K562 (cell line): Measurements from ENCODE around the gene CST4. TPM values are rescaled to one million over a fixed set of nuclear protein-coding genes. Genes with fewer than 3 reads are reported as not detected.

ENCODE experiments used
- ATAC-seq: fragments of 200-7000 bp; cut with Tn5 transposase; 3 replicates; pipeline ENCODE4 v1.9.1; 2020; ENCODE audit warnings: moderate library complexity
- BruUV-seq: library from RNA; stranded (reverse); fragments of 400-500 nt; replicated peaks from 2 replicates; lab custom pipeline; 2021; lab: Mats Ljungman, UMichigan
- CTCF ChIA-PET: fragments of 300-600 bp; formaldehyde crosslinking; extraction: SDS; loops from one replicate; lab custom pipeline; 2021; ENCODE audit warnings: low intra/inter-chr PET ratio; lab: Yijun Ruan, JAX
- POLR2A ChIA-PET: fragments of 300-600, 350-650 bp; sonication (Branson Sonifier 250); formaldehyde crosslinking; extraction: SDS; loops from one replicate; lab custom pipeline; 2021; ENCODE audit warnings: antibody characterized with exemption, inconsistent platforms; lab: Yijun Ruan, JAX
- DNase-seq, 4 experiments: peaks; one replicate each; pipeline versions ENCODE4 v3.0.0 to v3.0.0-alpha.2; 2011 to 2018; ENCODE audit warnings: low spot score in 3 of 4, mixed read lengths in 3 of 4; ENCODE audit errors: extremely low read depth in 1 of 4
- FAIRE-seq: peaks from 2 replicates; lab custom pipeline; 2011; peaks lifted over from hg19 to GRCh38; lab: Jason Lieb, UNC
- H2AFZ ChIP-seq: 2 replicates; pipeline ENCODE4 v1.6.0; 2011; ENCODE audit warnings: low read depth, low read length, control low read depth, inconsistent platforms
- H3K27ac ChIP-seq: fragments of 200-600 bp; 3 replicates; pipeline ENCODE4 v1.8.0; 2011; ENCODE audit warnings: low read depth, mild to moderate bottlenecking, control low read depth, inconsistent platforms, low read length, moderate library complexity, mixed read lengths; ENCODE audit errors: extremely low read depth
- H3K27me3 ChIP-seq, 2 experiments: fragments of 300-600 bp in 1 of 2; 2 replicates in 1 of 2; 3 replicates in 1 of 2; pipeline versions ENCODE4 v1.6.0 to v1.8.0; 2011; ENCODE audit warnings: inconsistent platforms in 2 of 2, low read length in 2 of 2, mild to moderate bottlenecking in 1 of 2, mixed read lengths in 1 of 2, moderate library complexity in 1 of 2; ENCODE audit not compliant: control insufficient read depth in 2 of 2, insufficient read depth in 2 of 2
- H3K36me3 ChIP-seq: fragments of 300-600 bp; 3 replicates; pipeline ENCODE4 v1.8.0; 2011; ENCODE audit warnings: mild to moderate bottlenecking, low read length, inconsistent platforms; ENCODE audit not compliant: control insufficient read depth, insufficient read depth
- H3K4me1 ChIP-seq, 2 experiments: fragments of 200-600 bp in 1 of 2; replicated peaks in 1 of 2; 2 replicates in 1 of 2; 3 replicates in 1 of 2; pipeline versions ENCODE4 v1.5.1 to v1.8.0; 2011; ENCODE audit warnings: inconsistent platforms in 2 of 2, low read length in 2 of 2, mild to moderate bottlenecking in 1 of 2, mixed read lengths in 1 of 2, moderate library complexity in 1 of 2; ENCODE audit not compliant: control insufficient read depth in 2 of 2, insufficient read depth in 2 of 2
- H3K4me2 ChIP-seq: 2 replicates; pipeline ENCODE4 v1.6.1; 2011; ENCODE audit warnings: low read length, control low read depth, inconsistent platforms, mixed read lengths; ENCODE audit not compliant: insufficient read depth
- H3K4me3 ChIP-seq: fragments of 200-600 bp; sonication (generic), shearing (Covaris generic); 2 replicates; pipeline ENCODE4 v1.5.1; 2016; ENCODE audit warnings: control low read depth, inconsistent platforms
- H3K79me2 ChIP-seq: fragments of 200-600 bp; 3 replicates; pipeline ENCODE4 v1.8.0; 2011; ENCODE audit warnings: low read length, inconsistent platforms; ENCODE audit not compliant: control insufficient read depth, insufficient read depth
- H3K9ac ChIP-seq, 2 experiments: 2 replicates each; pipeline versions ENCODE4 v1.6.0 to v1.6.1; 2011; ENCODE audit warnings: low read depth in 2 of 2, low read length in 2 of 2, control low read depth in 1 of 2, inconsistent platforms in 1 of 2, mild to moderate bottlenecking in 1 of 2, mixed read lengths in 1 of 2; ENCODE audit not compliant: insufficient read depth in 1 of 2
- H3K9me1 ChIP-seq: one replicate; pipeline ENCODE4 v1.6.0; 2011; ENCODE audit warnings: inconsistent platforms, mild to moderate bottlenecking, low read length, moderate library complexity; ENCODE audit not compliant: control insufficient read depth, insufficient read depth
- H3K9me3 ChIP-seq: replicated peaks from 2 replicates; pipeline ENCODE4 v1.5.1; 2011; ENCODE audit warnings: low read depth, low read length, inconsistent platforms; ENCODE audit not compliant: control insufficient read depth, insufficient read depth
- H4K20me1 ChIP-seq: replicated peaks from 2 replicates; pipeline ENCODE4 v1.6.1; 2011; ENCODE audit warnings: low read length, inconsistent platforms, mixed read lengths; ENCODE audit not compliant: control insufficient read depth, insufficient read depth
- EGR1 ChIP-seq: fragments of 450-650 bp; conservative IDR thresholded peaks from 2 replicates; pipeline ENCODE4 v1.6.1; 2017; ENCODE audit warnings: mild to moderate bottlenecking
- NFIX ChIP-seq: fragments of 250-450 bp; sonication (Bioruptor Pico); IDR thresholded peaks from 2 replicates; pipeline ENCODE4 v1.4.0; 2020; ENCODE audit warnings: low read depth, mild to moderate bottlenecking, moderate library complexity
- ZNF12 ChIP-seq: sonication (generic); formaldehyde crosslinking; IDR thresholded peaks from 2 replicates; pipeline ENCODE4 v1.4.0; 2020; ENCODE audit warnings: mild to moderate bottlenecking, missing genetic modification reagents
- ZNF165 ChIP-seq: fragments of 250-450 bp; sonication (Bioruptor Pico); IDR thresholded peaks from 2 replicates; pipeline ENCODE4 v1.4.0; 2020; ENCODE audit warnings: borderline replicate concordance
- ZNF197 ChIP-seq: fragments of 200-800 bp; sonication (Bioruptor generic); IDR thresholded peaks from 2 replicates; pipeline ENCODE4 v1.6.1; 2016; ENCODE audit warnings: low read depth, missing genetic modification characterization, missing compliant biosample characterization
- ZNF778 ChIP-seq: fragments of 450-650 bp; formaldehyde crosslinking; IDR thresholded peaks from 2 replicates; pipeline ENCODE4 v1.4.0; 2020; ENCODE audit warnings: mild to moderate bottlenecking, moderate library complexity
- in situ Hi-C: fragments of 300-500 bp; cut with MboI; formaldehyde crosslinking; loops from 4 replicates; pipeline ENCODE4 v1.15.0; 2018; ENCODE audit warnings: inconsistent platforms, mixed read lengths
- intact Hi-C: fragments of 100-400 bp; cut with micrococcal nuclease; formaldehyde crosslinking; loops from 2 replicates; pipeline ENCODE4 v1.14.2; 2022
- polyA plus RNA-seq, 8 experiments: library from polyadenylated mRNA; depleted of rRNA in 4 of 8; stranded (reverse) in 5 of 8; unstranded in 3 of 8; fragments of >200 nt; fragmentation: Nextera tagmentation in 2 of 8; fragmentation: Illumina TruSeq in 1 of 8; extraction: Ambion mirVana in 2 of 8; extraction: Trizol in 1 of 8; gene quantifications; 2 replicates each; pipeline versions ENCODE4 v1.2.1 to v1.2.3, GENCODE V29; 2011 to 2014; ENCODE audit warnings: inconsistent platforms in 1 of 8, missing spikeins in 1 of 8
- total RNA-seq, 7 experiments: library from RNA; depleted of rRNA in 6 of 7; stranded (reverse); fragments of >200 nt in 6 of 7; fragmentation: Illumina TruSeq in 2 of 7; extraction: Trizol in 2 of 7; gene quantifications; 2 replicates each; pipeline versions ENCODE4 v1.2.1 to v1.2.3, GENCODE V29; 2011 to 2021; ENCODE audit warnings: low replicate concordance in 1 of 7
- TF ChIP-seq, protein P1 (sequence below), 3 experiments: IDR thresholded peaks in 2 of 3; conservative IDR thresholded peaks in 1 of 3; 2 replicates each; pipeline ENCODE4 v1.5.1; 2011 to 2012; ENCODE audit warnings: low read length in 3 of 3, mild to moderate bottlenecking in 3 of 3, control low read depth in 2 of 3, improper control_type of control experiment in 1 of 3, inconsistent platforms in 1 of 3, low read depth in 1 of 3, mixed read lengths in 1 of 3, moderate library complexity in 1 of 3; ENCODE audit not compliant: insufficient read depth in 2 of 3
- TF ChIP-seq, protein P2 (sequence below): sonication (generic); formaldehyde crosslinking; IDR thresholded peaks from 2 replicates; pipeline ENCODE4 v1.5.0; 2020; ENCODE audit warnings: missing genetic modification reagents
- TF ChIP-seq, protein P3 (sequence below): fragments of 250-450 bp; sonication (Bioruptor Pico); IDR thresholded peaks from 2 replicates; pipeline ENCODE4 v1.5.0; 2020; ENCODE audit warnings: mild to moderate bottlenecking
- TF ChIP-seq, protein P4 (sequence below): fragments of 450-650 bp; IDR thresholded peaks from 2 replicates; pipeline ENCODE4 v1.6.1; 2017; ENCODE audit warnings: antibody characterized with exemption
- TF ChIP-seq, protein P5 (sequence below): sonication (generic); formaldehyde crosslinking; IDR thresholded peaks from 2 replicates; pipeline ENCODE4 v1.8.0; 2022; ENCODE audit warnings: mild to moderate bottlenecking, missing genetic modification reagents
- TF ChIP-seq, protein P6 (sequence below): fragments of 450-650 bp; formaldehyde crosslinking; IDR thresholded peaks from 2 replicates; pipeline ENCODE4 v1.4.0; 2020; ENCODE audit warnings: mild to moderate bottlenecking, mixed read lengths

Gene CST4
- total and polyA plus RNA-seq, 9 of the 15 experiments (the other 6 are each of a cell fraction or from before 2014, with no cell fraction given), result not detected

DNA sequence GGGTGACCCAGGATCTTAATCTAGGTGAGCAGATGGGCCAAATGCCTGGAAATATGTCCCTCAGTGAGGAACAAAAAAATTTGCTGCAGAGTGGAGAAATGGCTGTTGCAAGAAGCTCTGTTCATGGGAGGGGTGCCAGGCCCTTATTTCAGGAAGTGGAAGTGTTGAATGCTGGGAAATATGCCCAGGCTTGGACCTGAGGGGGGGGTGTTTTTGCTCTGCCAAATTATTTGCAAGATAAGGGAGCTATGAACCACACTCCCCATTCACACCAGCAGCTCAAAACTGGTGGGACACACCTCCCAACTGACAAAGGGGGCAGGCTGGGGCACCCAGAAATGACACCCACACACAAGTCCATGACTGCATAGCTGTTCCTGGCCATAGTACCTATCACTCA lies 8.7 kb downstream of the CST4 start:
- Histone ChIP-seq H3K9me1 (no peaks in the 10 kb centered on the region), H3K9ac (no peak overlapping the region), H3K36me3 (no peaks in the 10 kb centered on the region), H3K27me3 (no peaks in the 10 kb centered on the region; a peak in 1 of 5 replicates), H3K4me3 (no peak overlapping the region), H2AFZ (no peak overlapping the region), H3K27ac (no peak overlapping the region), H3K9me3 (no peaks in the 10 kb centered on the region), H3K4me2 (no peak overlapping the region), H4K20me1 (no peaks in the 10 kb centered on the region), H3K4me1 (no peaks in the 10 kb centered on the region), H3K79me2 (no peaks in the 10 kb centered on the region)
- POLR2A ChIA-PET, result no interaction called here
- in situ Hi-C loops (no loop called here), intact Hi-C loops (no loop called here)
- CTCF ChIA-PET, result no interaction called here
- FAIRE-seq (no peak), ATAC-seq (no peak), DNase-seq (no peak)
- no TSS peak for BruUV-seq
- TF ChIP-seq, protein P1, sequence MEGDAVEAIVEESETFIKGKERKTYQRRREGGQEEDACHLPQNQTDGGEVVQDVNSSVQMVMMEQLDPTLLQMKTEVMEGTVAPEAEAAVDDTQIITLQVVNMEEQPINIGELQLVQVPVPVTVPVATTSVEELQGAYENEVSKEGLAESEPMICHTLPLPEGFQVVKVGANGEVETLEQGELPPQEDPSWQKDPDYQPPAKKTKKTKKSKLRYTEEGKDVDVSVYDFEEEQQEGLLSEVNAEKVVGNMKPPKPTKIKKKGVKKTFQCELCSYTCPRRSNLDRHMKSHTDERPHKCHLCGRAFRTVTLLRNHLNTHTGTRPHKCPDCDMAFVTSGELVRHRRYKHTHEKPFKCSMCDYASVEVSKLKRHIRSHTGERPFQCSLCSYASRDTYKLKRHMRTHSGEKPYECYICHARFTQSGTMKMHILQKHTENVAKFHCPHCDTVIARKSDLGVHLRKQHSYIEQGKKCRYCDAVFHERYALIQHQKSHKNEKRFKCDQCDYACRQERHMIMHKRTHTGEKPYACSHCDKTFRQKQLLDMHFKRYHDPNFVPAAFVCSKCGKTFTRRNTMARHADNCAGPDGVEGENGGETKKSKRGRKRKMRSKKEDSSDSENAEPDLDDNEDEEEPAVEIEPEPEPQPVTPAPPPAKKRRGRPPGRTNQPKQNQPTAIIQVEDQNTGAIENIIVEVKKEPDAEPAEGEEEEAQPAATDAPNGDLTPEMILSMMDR (IDR thresholded peaks at IDR 0.05 in 2 of 3, conservative IDR thresholded peaks at IDR 0.05 in 1 of 3; ENCODE audit: insufficient read depth in 2 of 3, low read depth in 1 of 3, low read length in 3 of 3), result no peak
- TF ChIP-seq ZNF165, result no peak
- no peak for TF ChIP-seq ZNF778
- TF ChIP-seq, protein P2, sequence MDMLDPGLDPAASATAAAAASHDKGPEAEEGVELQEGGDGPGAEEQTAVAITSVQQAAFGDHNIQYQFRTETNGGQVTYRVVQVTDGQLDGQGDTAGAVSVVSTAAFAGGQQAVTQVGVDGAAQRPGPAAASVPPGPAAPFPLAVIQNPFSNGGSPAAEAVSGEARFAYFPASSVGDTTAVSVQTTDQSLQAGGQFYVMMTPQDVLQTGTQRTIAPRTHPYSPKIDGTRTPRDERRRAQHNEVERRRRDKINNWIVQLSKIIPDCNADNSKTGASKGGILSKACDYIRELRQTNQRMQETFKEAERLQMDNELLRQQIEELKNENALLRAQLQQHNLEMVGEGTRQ (CRISPR knock-in tag), result no peak
- TF ChIP-seq, protein P3, sequence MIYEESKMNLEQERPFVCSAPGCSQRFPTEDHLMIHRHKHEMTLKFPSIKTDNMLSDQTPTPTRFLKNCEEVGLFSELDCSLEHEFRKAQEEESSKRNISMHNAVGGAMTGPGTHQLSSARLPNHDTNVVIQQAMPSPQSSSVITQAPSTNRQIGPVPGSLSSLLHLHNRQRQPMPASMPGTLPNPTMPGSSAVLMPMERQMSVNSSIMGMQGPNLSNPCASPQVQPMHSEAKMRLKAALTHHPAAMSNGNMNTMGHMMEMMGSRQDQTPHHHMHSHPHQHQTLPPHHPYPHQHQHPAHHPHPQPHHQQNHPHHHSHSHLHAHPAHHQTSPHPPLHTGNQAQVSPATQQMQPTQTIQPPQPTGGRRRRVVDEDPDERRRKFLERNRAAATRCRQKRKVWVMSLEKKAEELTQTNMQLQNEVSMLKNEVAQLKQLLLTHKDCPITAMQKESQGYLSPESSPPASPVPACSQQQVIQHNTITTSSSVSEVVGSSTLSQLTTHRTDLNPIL (CRISPR knock-in tag), result no peak
- TF ChIP-seq, protein P4, sequence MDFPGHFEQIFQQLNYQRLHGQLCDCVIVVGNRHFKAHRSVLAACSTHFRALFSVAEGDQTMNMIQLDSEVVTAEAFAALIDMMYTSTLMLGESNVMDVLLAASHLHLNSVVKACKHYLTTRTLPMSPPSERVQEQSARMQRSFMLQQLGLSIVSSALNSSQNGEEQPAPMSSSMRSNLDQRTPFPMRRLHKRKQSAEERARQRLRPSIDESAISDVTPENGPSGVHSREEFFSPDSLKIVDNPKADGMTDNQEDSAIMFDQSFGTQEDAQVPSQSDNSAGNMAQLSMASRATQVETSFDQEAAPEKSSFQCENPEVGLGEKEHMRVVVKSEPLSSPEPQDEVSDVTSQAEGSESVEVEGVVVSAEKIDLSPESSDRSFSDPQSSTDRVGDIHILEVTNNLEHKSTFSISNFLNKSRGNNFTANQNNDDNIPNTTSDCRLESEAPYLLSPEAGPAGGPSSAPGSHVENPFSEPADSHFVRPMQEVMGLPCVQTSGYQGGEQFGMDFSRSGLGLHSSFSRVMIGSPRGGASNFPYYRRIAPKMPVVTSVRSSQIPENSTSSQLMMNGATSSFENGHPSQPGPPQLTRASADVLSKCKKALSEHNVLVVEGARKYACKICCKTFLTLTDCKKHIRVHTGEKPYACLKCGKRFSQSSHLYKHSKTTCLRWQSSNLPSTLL, result no peak
- TF ChIP-seq ZNF197 (CRISPR knock-in tag), result no peak
- TF ChIP-seq EGR1, result no peak
- TF ChIP-seq, protein P5, sequence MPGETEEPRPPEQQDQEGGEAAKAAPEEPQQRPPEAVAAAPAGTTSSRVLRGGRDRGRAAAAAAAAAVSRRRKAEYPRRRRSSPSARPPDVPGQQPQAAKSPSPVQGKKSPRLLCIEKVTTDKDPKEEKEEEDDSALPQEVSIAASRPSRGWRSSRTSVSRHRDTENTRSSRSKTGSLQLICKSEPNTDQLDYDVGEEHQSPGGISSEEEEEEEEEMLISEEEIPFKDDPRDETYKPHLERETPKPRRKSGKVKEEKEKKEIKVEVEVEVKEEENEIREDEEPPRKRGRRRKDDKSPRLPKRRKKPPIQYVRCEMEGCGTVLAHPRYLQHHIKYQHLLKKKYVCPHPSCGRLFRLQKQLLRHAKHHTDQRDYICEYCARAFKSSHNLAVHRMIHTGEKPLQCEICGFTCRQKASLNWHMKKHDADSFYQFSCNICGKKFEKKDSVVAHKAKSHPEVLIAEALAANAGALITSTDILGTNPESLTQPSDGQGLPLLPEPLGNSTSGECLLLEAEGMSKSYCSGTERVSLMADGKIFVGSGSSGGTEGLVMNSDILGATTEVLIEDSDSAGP (CRISPR knock-in tag), result no peak
- TF ChIP-seq ZNF12, result no peak
- TF ChIP-seq, protein P6, sequence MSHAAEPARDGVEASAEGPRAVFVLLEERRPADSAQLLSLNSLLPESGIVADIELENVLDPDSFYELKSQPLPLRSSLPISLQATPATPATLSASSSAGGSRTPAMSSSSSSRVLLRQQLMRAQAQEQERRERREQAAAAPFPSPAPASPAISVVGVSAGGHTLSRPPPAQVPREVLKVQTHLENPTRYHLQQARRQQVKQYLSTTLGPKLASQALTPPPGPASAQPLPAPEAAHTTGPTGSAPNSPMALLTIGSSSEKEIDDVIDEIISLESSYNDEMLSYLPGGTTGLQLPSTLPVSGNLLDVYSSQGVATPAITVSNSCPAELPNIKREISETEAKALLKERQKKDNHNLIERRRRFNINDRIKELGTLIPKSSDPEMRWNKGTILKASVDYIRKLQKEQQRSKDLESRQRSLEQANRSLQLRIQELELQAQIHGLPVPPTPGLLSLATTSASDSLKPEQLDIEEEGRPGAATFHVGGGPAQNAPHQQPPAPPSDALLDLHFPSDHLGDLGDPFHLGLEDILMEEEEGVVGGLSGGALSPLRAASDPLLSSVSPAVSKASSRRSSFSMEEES, result no peak
- no peak for TF ChIP-seq NFIX (CRISPR knock-in tag)
